ENCODE measurements around the gene NDST1.

GRCh38 chr5:150590979-150591695, 83.2 kb downstream of the NDST1 start:
- TF ChIP-seq CTCF (optimal IDR thresholded peaks at IDR 0.05 in 1 of 3, IDR thresholded peaks at IDR 0.05 in 1 of 3, conservative IDR thresholded peaks at IDR 0.05 in 1 of 3; ENCODE audit: extremely low read depth in 1 of 3, insufficient read depth in 2 of 3, low read length in 3 of 3) = no peak
- no peak for TF ChIP-seq EZH2 (IDR thresholded peaks at IDR 0.05; ENCODE audit: low read length)
